Ishikawa (cell line): Measurements from ENCODE around the gene HSD11B2.

ENCODE experiments used
- CEBPB ChIP-seq: IDR thresholded peaks from 2 replicates; pipeline ENCODE4 v1.6.1; 2012
- CREB1 ChIP-seq: IDR thresholded peaks from 2 replicates; pipeline ENCODE4 v1.6.1; 2012; ENCODE audit warnings: low read depth
- EP300 ChIP-seq: IDR thresholded peaks from 2 replicates; pipeline ENCODE4 v1.6.1; 2012; ENCODE audit warnings: borderline replicate concordance
- FOXM1 ChIP-seq: IDR thresholded peaks from 2 replicates; pipeline ENCODE4 v1.6.1; 2012; ENCODE audit warnings: low read depth, borderline replicate concordance
- NFIC ChIP-seq: IDR thresholded peaks from 2 replicates; pipeline ENCODE4 v1.6.1; 2012
- RAD21 ChIP-seq: IDR thresholded peaks from 2 replicates; pipeline ENCODE4 v1.6.1; 2012; ENCODE audit warnings: low read depth
- REST ChIP-seq: IDR thresholded peaks from 2 replicates; pipeline ENCODE4 v1.6.1; 2012; ENCODE audit warnings: low read depth, mild to moderate bottlenecking
- TCF12 ChIP-seq: IDR thresholded peaks from 2 replicates; pipeline ENCODE4 v1.6.1; 2012; ENCODE audit warnings: low read depth
- TEAD4 ChIP-seq: IDR thresholded peaks from 2 replicates; pipeline ENCODE4 v1.6.1; 2012
- ZBTB7A ChIP-seq: IDR thresholded peaks from 2 replicates; pipeline ENCODE4 v1.6.1; 2012; ENCODE audit warnings: low read depth
- TF ChIP-seq, protein P1 (sequence below): IDR thresholded peaks from 2 replicates; pipeline ENCODE4 v1.6.1; 2012
- TF ChIP-seq, protein P2 (sequence below): IDR thresholded peaks from 2 replicates; pipeline ENCODE4 v1.6.1; 2012

DNA sequence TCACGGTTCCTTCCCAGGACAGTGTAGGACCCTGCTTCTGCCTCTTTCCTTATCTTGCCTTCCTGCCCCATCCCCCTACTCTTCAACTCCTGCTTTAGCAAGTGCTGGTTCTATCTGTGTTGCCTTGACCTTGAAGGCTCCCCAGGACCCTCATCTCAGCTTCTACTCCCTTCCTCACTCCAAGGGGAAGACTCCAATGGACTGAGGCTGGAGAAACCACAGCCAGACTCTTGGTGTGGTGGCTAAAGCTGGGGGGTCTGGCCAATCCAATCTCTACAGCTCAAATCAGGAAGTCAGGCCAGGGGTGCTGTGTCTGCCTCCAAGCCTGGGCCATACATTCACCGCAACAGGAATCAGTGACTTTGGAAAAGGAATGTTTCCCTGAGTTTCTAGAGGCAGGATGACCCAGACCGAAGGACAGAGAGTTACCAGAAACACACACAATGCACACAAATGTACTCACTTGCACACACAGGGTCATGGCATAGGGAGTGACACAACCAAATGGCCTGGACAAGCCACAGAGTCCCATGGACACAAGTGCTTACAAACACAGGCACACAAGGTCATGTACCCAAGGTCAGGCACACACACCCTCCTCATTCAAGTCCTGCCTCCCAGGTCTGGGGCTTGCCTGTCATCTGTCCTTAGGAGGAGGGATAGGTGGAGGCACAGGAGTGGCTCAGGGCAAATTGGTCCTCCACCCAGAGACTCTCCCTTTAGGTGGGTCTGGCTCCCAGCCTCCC lies 1.7 kb upstream of the HSD11B2 start:
- TF ChIP-seq RAD21 = no peak
- no peak for TF ChIP-seq NFIC
- TF ChIP-seq, protein P1, sequence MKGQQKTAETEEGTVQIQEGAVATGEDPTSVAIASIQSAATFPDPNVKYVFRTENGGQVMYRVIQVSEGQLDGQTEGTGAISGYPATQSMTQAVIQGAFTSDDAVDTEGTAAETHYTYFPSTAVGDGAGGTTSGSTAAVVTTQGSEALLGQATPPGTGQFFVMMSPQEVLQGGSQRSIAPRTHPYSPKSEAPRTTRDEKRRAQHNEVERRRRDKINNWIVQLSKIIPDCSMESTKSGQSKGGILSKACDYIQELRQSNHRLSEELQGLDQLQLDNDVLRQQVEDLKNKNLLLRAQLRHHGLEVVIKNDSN = no peak
- no peak for TF ChIP-seq EP300
- no peak for TF ChIP-seq FOXM1
- no peak for TF ChIP-seq TCF12
- no peak for TF ChIP-seq CEBPB
- TF ChIP-seq, protein P2, sequence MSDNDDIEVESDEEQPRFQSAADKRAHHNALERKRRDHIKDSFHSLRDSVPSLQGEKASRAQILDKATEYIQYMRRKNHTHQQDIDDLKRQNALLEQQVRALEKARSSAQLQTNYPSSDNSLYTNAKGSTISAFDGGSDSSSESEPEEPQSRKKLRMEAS = no peak
- TF ChIP-seq TEAD4 = no peak
- no peak for TF ChIP-seq CREB1
- TF ChIP-seq ZBTB7A = no peak
- no peak for TF ChIP-seq REST
